SK-MEL-5 (cell line): ENCODE results near the gene MALAT1. TPM values are rescaled to one million over a fixed set of nuclear protein-coding genes. Genes with fewer than 3 reads are reported as not detected.

Experiments
- small RNA-seq, 2 experiments: library from RNA; depleted of rRNA; stranded (forward); fragments of <200 nt; gene quantifications; one replicate each; pipeline ENCODE3, GENCODE V24; 2014
- total RNA-seq: library from RNA; depleted of rRNA; stranded (reverse); fragments of >200 nt; shearing (Covaris generic); gene quantifications from 2 replicates; pipeline ENCODE4 v1.2.3, GENCODE V29; 2014; rRNA removed

MALAT1 gene
- total RNA-seq, 1 experiment from 2014 or later: 1,469 TPM

Small RNA genes within 50 kb of the gene (small RNA-seq; reads per million reads assigned to genes)
- 0 reads per million in 2 experiments for gene RF01684

Other genes starting within 250 kb of the MALAT1 start
- 5.1 and 19.5 TPM in 2 replicates for gene POLA2, start 237.1 kb upstream of the MALAT1 start, total RNA-seq
- gene CDC42EP2, start 184.2 kb upstream of the MALAT1 start, total RNA-seq: 0.42 and 1.2 TPM in 2 replicates
- gene DPF2, start 165.2 kb upstream of the MALAT1 start, total RNA-seq: 21.6 and 22.9 TPM in 2 replicates
- 0.88 and 1.0 TPM in 2 replicates for gene TIGD3, start 144.3 kb upstream of the MALAT1 start, total RNA-seq
- 3.4 and 4.6 TPM in 2 replicates for gene SLC25A45, start 116.4 kb upstream of the MALAT1 start, total RNA-seq
- gene FRMD8, start 112.4 kb upstream of the MALAT1 start, total RNA-seq: 36.4 and 37.5 TPM in 2 replicates
- 13.3 and 17.2 TPM in 2 replicates for gene NEAT1, start 76.2 kb upstream of the MALAT1 start, total RNA-seq
- 57.8 and 64.9 TPM in 2 replicates for gene SCYL1, start 26.0 kb downstream of the MALAT1 start, total RNA-seq
- gene LTBP3, start 59.3 kb downstream of the MALAT1 start, total RNA-seq: 1.8 and 2.0 TPM in 2 replicates
- 26.5 and 32.4 TPM in 2 replicates for gene ZNRD2, start 71.4 kb downstream of the MALAT1 start, total RNA-seq
- gene FAM89B, start 73.5 kb downstream of the MALAT1 start, total RNA-seq: 12.2 and 13.2 TPM in 2 replicates
- gene EHBP1L1, start 77.0 kb downstream of the MALAT1 start, total RNA-seq: 14.3 and 15.6 TPM in 2 replicates
- not detected in 2 replicates for gene KCNK7, start 96.8 kb downstream of the MALAT1 start, total RNA-seq
- gene MAP3K11, start 115.2 kb downstream of the MALAT1 start, total RNA-seq: 19.3 and 23.4 TPM in 2 replicates
- gene PCNX3, start 116.7 kb downstream of the MALAT1 start, total RNA-seq: 10.4 and 11.3 TPM in 2 replicates
- gene SIPA1, start 139.1 kb downstream of the MALAT1 start, total RNA-seq: 13.7 and 15.8 TPM in 2 replicates
- 16.6 and 26.1 TPM in 2 replicates for gene RELA, start 163.9 kb downstream of the MALAT1 start, total RNA-seq
- gene KAT5, start 213.2 kb downstream of the MALAT1 start, total RNA-seq: 37.8 and 42.0 TPM in 2 replicates
- 35.1 and 37.4 TPM in 2 replicates for gene RNASEH2C, start 221.8 kb downstream of the MALAT1 start, total RNA-seq